K562 treated with DMSO at 1 percent for 24 hours (cell line): ENCODE data around the gene XRCC2. TPM values are rescaled to one million over a fixed set of nuclear protein-coding genes. Genes with fewer than 3 reads are reported as not detected.

Experiments used
- total RNA-seq: library from RNA; unstranded; fragments of 300-600 nt; gene quantifications from 2 replicates; pipeline ENCODE4 v1.2.3, GENCODE V29; 2022; ENCODE audit warnings: low read depth; ENCODE audit not compliant: insufficient read depth

The XRCC2 gene
- 10.0 and 13.8 TPM in 2 replicates for total RNA-seq

DNA sequence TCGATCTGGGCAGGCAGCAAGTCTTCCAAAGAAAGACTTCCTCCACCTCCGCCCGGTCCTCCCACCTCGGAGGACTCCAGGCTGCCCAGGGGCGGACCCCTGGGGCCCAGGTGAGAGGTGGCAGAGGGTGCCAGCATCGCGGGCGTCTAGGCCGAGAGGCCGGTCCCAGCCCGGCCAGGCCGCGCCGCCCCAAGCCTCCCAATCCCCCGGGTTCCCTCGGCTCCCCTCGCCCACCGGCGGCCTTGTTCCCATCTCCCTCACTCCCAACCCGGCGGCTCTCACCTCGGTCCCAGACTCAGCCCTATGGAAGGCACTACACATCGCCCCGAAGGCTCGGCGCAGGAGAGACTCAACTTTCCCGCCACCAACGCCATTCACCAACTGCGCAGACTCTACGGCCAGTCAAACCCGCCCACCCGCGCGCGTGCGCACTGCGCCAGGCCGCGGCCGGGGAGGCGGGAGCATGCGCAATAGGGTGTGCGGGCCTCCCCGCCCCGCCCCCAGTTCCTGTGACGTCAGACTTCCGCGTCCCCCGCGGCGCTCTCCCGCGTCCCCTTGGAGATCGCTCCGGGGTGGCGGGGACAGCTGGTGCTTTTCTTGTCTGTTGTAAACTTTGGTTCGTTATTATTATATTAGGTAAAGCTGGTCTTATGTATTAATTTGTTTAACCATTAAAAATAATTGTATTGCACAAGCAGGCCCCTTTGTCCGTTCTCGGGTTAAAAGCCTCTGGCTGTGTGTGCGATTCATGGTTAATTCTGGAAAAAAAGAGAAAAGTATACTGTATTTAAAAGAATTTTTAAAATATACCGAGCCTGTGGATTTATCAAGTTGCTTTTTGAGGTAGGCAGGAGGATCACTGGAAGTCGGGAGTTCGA is at the start of gene XRCC2:
TSS of gene XRCC2 (minus strand) at position 383 of the 878 bp plus-strand sequence. CDS start at position 321, 62 bp downstream.

Other genes starting within 250 kb of the XRCC2 start
- 15.3 and 17.8 TPM in 2 replicates for gene KMT2C, start 240.1 kb downstream of the XRCC2 start, total RNA-seq
- gene ACTR3B, start 83.6 kb upstream of the XRCC2 start, total RNA-seq, result 10.5 and 11.2 TPM in 2 replicates